ENCODE results near the gene CLOCK.

GRCh38 chr4:55543858-55544257 lies 2.9 kb downstream of the CLOCK start:
- no peak for TF ChIP-seq CTCF (IDR thresholded peaks at IDR 0.05)
- TF ChIP-seq POLR2A (IDR thresholded peaks at IDR 0.05), result no peak
